ENCODE measurements around the gene UTP15. TPM values are rescaled to one million over a fixed set of nuclear protein-coding genes. Genes with fewer than 3 reads are reported as not detected.

The UTP15 gene
- total RNA-seq (2014; rRNA removed; shearing (Covaris generic)) (21.5 and 22.8 TPM in 2 replicates), total RNA-seq (2022) (29.9 and 32.1 TPM in 2 replicates), Bru-seq, nascent RNA (percentile 90 among the genes with signal in this experiment), BruChase-seq, experiment 1, labeled RNA remaining after a 6-hour chase (percentile 73 among the genes with signal in this experiment), BruChase-seq, experiment 2, labeled RNA remaining after a 2-hour chase (percentile 95 among the genes with signal in this experiment)
- long read RNA-seq, full-length matches to known transcripts: 22 of 26 reads
- long read RNA-seq, partial matches to known transcripts: 2 of 26 reads
- long read RNA-seq, other reads (novel, unspliced or antisense): 2 of 26 reads

GRCh38 chr5:73565139-73565968 lies at the start of gene UTP15, which contains the start of gene ANKRA2:
Gene UTP15 (plus strand): TSS chr5:73565743. CDS start chr5:73567345, 1,602 bp downstream.
Gene ANKRA2 (minus strand): TSS chr5:73565639. CDS start chr5:73562881, 2,758 bp downstream.
- CTCF ChIA-PET (ENCODE audit: unreplicated experiment): interaction anchor here (1.4 kb wide), 1 partner anchor 10 kb away, joined by 4 read pairs; no protein-coding TSS in a partner anchor
- DNase-seq (ENCODE audit: low spot score): peak; percentile 98
- Histone ChIP-seq H3K9me3 (ENCODE audit: low read length) (no peaks in the 10 kb centered on the region), H2AFZ (ENCODE audit: low read length) (peak within 1 kb of the TSS; percentile 93), H4K20me1 (ENCODE audit: insufficient read depth, low read length) (no peaks in the 10 kb centered on the region), H3K27ac (ENCODE audit: low read depth, low read length, poor library complexity, severe bottlenecking) (peak within 1 kb of the TSS; percentile 73), H3K79me2 (ENCODE audit: insufficient read depth, low read depth, low read length) (peaks cover 60% of the 10 kb centered on the region), H3K4me2 (ENCODE audit: low read length) (peak within 1 kb of the TSS; percentile 99), H3K4me3 (ENCODE audit: low read depth, low read length, poor library complexity, severe bottlenecking) (peak within 1 kb of the TSS; percentile 80), H3K36me3 (ENCODE audit: insufficient read depth, low read length) (peaks cover 43% of the 10 kb centered on the region), H3K9me2 (ENCODE audit: insufficient read depth, low read length) (no peaks in the 10 kb centered on the region), H3K4me1 (ENCODE audit: insufficient read depth, low read length, poor library complexity, severe bottlenecking) (peaks cover 31% of the 10 kb centered on the region)
- intact Hi-C loops (cut with micrococcal nuclease; ENCODE audit: unreplicated experiment): loop anchor here (1.0 kb wide), 1 partner anchor 67 kb away; the partner anchor contains the start of gene BTF3
- POLR2A ChIA-PET: interaction anchor here (0.9 to 2.0 kb wide), 8 partner anchors 10 to 386 kb away, joined by 3 to 10 read pairs (median 6); no protein-coding TSS in a partner anchor
- no peak for TF ChIP-seq EZH2phosphoT487 (IDR thresholded peaks at IDR 0.05; ENCODE audit: borderline replicate concordance, low read depth, low read length)
- no peak for TF ChIP-seq CTCF (conservative IDR thresholded peaks at IDR 0.05; ENCODE audit: low read length)
- BruUV-seq (replicated peaks): no TSS peak

- H3K36me3 ChIP-seq (ENCODE audit: insufficient read depth, low read length): no peaks in the 10 kb centered on the region
- H3K79me2 ChIP-seq (ENCODE audit: insufficient read depth, low read depth, low read length): no peaks in the 10 kb centered on the region
- intact Hi-C loops (cut with micrococcal nuclease; ENCODE audit: unreplicated experiment): loop anchor here (1.0 kb wide), 1 partner anchor 17 kb away; no protein-coding TSS in a partner anchor
- no peaks in the 10 kb centered on the region for H4K20me1 ChIP-seq (ENCODE audit: insufficient read depth, low read length)
- H3K4me1 ChIP-seq (ENCODE audit: insufficient read depth, low read length, poor library complexity, severe bottlenecking): peaks cover 5% of the 10 kb centered on the region
- H2AFZ ChIP-seq (ENCODE audit: low read length): peak overlapping the region; percentile 89
- DNase-seq (ENCODE audit: low spot score): peak; percentile 85
- POLR2A ChIA-PET: interaction anchor here (0.6 to 1.0 kb wide), 3 partner anchors 17 to 424 kb away, joined by 3 read pairs; partner anchors contain the start of gene ANKRA2
- CTCF ChIA-PET (ENCODE audit: unreplicated experiment): no interaction called here
- no peak overlapping the region for H3K27ac ChIP-seq (ENCODE audit: low read depth, low read length, poor library complexity, severe bottlenecking)
- peak overlapping the region; percentile 30 for H3K4me3 ChIP-seq (ENCODE audit: low read depth, low read length, poor library complexity, severe bottlenecking)
- TF ChIP-seq CTCF (conservative IDR thresholded peaks at IDR 0.05; ENCODE audit: low read length) (peak; percentile 82), EZH2phosphoT487 (IDR thresholded peaks at IDR 0.05; ENCODE audit: borderline replicate concordance, low read depth, low read length) (no peak)
- H3K9me2 ChIP-seq (ENCODE audit: insufficient read depth, low read length): no peaks in the 10 kb centered on the region
- H3K9me3 ChIP-seq (ENCODE audit: low read length): no peaks in the 10 kb centered on the region
- H3K4me2 ChIP-seq (ENCODE audit: low read length): peak overlapping the region; percentile 60
- BruUV-seq (replicated peaks): no TSS peak
These were observed 45.8 kb upstream of the UTP15 start for GRCh38 chr5:73519531-73520283.

All from OCI-LY7 (cell line).